Effector CD4-positive, alpha-beta T cell (primary cell): ENCODE measurements around the gene SLC16A8. TPM values are rescaled to one million over a fixed set of nuclear protein-coding genes. Genes with fewer than 3 reads are reported as not detected.
A peak's percentile ranks its signal among the peaks of the same experiment; 100 is the strongest.
"Not testable (repeated sequence)": the region's sequence is repeated elsewhere in the genome, so short reads cannot be mapped to it uniquely, and the experiment has no call there.

Source experiments
- DNase-seq: peaks from one replicate; pipeline ENCODE4 v3.0.0-alpha.2; 2020
- total RNA-seq: gene quantifications from one replicate; lab custom pipeline; 2026; lab: John Stamatoyannopoulos, UW

Gene SLC16A8
- not detected for total RNA-seq

- DNase-seq = no peak
Observed at GRCh38 chr22:38083931-38084631, at the start of gene SLC16A8. SLC16A8 (minus strand) TSS chr22:38084184; CDS start chr22:38082873, 1,311 bp downstream.

- DNase-seq = no peak
Observed at GRCh38 chr22:38133331-38133730, 49.3 kb upstream of the SLC16A8 start.

DNA sequence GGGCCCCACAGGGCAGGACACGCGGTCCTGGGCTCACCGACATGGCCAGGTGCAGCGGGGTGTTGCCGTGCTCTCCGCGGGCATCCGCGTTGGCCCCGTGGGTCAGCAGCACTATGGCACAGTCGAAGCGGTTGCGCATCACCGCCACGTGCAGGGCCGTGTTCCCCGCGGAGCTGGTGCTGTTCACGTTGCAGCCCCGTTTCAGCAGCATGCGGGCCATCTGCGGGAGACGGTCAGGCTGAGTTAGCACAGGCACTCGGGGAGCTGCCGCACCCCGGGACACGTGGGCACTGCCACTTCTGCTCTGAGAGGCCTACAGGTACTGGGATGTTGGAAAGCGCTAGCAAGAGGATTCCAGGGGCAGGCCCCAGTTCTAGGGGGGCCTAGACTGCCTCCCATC lies 48.8 kb upstream of the SLC16A8 start:
- no peak for DNase-seq

DNA sequence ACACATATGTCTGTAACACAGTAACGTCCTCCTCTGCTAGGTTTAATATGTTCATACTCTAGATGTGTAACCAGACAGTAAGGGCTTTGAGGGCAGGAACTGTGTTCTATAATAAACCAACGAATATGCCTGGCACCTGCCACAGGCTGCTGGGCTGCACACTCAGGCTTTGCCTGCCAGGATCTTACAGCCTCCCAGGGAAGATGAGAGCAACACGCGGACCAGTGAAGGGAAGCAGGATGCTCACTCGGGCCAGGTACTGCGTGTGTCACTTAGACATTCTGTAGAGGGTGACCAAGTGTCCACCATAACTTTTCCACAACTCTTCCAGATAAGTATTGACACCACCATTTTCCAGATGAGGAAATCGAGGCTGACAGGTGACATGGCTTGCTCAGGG lies 48.2 kb upstream of the SLC16A8 start:
- no peak for DNase-seq

GRCh38 chr22:38131399-38131798 lies 47.4 kb upstream of the SLC16A8 start:
- DNase-seq = no peak

DNA sequence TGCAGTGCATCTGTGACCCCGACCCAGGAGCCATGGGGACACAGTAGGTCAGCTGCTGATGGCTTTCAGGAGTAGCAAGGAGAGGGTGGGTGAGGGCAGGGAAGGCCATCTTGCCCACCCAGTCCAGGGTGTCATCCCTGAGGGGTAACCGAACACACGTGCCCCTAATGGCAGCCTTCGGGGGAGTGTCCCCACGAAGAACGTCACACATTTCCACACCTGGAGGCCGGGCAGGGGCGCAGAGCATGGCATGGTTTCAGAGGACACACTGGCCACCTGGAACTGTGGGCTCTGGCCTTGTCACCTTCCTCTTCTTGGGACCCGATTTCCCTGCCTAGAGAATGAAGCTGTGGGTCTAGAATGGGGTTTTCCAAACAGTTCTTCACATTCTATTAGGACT lies 45.9 kb upstream of the SLC16A8 start:
- DNase-seq = no peak

- no peak for DNase-seq
Observed at GRCh38 chr22:38129021-38129420, 45.0 kb upstream of the SLC16A8 start.

- no peak for DNase-seq
Observed at GRCh38 chr22:38127869-38128268, 43.9 kb upstream of the SLC16A8 start.

- DNase-seq = no peak
Observed at GRCh38 chr22:38126928-38127668, 43.1 kb upstream of the SLC16A8 start.

DNA sequence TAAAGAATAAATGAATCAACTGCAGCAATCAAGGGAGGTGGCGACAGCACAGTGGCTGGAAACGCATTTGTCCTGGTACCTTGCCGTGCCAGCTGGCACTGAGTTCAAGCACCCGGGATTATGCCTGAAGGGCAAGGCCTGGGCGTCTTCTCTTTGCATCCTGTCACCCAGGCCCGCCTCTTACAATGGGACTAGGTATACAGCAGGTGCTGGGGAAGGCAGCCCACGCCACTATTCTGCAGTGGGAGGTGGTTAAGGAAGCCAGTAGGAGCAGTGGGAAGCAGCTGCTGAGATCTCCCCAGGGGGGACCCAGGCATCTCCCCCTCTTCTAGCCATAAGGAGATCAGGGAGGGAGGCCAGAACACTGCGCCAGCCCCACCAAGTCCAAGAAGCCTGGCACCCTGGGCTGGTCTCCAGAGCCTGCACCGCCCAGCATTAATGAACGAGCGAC lies 41.8 kb upstream of the SLC16A8 start:
- DNase-seq = no peak

DNA sequence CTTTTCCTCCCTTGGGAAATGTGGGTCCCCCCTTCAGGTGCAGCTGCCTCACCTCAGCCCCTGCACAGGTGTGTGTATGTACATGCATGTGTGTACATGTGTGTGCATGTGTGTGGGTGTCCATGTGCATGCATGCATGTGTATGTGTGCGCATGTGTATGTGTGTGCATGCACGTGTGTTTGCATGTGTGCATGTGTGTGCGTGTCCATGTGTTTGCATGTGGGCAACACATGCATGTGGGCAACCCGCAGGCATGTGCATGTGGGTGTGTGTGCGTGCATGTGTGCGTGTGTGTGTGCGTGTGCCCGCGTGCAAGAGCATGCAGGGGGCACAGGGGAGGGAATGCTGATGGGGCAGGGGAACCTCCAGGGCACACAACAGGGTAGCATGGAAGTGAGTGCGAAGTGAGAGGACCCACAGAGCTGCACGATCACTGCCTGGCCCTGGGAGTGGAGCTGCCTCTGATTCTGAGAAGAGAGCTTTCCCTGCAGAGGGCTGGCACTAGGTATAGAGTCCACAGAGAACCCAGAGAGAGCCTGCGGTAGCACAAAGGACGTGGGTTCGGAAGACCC lies 41.1 kb upstream of the SLC16A8 start:
- DNase-seq = no peak

DNA sequence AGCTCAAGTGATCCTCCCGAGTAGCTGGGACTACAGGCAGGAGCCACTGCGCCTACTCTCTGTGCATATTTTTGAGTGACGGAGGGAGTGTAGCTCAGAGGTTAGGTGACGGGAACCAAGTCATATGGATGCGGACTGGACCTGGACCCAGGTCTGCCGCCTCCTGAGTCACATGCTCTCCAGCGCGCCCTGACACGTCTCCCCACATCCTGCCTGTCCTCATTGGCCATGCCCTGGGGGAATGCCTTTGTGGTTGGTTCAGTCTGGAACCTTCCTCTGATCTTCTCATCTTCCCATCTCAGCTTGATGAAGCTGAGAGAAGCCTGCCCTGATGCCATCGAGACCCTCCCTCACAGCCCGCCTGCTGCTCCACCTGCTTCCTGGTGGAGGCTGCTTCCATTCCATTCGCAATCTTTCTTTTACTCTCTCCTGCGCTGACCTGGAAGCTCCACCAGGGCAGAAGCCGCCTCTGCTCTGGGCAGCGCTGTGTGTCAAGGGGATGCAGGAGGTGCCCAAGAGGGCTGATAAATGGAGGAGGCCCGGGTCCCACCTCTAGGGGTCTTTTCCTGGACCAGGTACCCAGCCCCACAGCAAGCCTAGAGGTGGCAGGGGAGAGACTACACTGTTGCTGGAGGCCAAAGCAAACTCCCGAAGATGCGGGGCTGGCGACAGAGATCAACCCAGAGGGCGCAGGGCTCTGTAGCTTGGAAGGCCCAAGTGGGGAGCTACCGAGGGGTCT lies 40.4 kb upstream of the SLC16A8 start:
- no peak for DNase-seq

DNA sequence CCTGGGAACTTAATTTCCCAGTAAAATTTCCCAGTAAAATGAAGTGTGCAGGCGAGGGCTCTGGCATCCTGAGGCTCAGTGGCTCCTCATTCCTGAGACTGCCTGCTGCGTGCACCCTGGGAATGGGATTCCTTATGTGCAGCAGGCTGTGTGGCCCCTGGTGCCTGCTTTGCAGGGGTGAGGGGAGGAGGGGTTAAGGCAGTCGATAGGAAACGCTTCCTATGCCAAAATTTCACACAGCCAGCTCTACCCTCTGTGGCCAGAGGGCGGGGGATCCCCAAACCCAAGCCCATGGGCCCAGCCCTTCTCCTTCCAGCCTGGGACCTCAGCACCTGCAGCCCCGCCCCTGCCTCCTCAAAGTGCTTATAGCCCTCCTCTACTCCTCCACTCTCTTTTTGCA lies 38.6 kb upstream of the SLC16A8 start:
- DNase-seq = no peak

DNA sequence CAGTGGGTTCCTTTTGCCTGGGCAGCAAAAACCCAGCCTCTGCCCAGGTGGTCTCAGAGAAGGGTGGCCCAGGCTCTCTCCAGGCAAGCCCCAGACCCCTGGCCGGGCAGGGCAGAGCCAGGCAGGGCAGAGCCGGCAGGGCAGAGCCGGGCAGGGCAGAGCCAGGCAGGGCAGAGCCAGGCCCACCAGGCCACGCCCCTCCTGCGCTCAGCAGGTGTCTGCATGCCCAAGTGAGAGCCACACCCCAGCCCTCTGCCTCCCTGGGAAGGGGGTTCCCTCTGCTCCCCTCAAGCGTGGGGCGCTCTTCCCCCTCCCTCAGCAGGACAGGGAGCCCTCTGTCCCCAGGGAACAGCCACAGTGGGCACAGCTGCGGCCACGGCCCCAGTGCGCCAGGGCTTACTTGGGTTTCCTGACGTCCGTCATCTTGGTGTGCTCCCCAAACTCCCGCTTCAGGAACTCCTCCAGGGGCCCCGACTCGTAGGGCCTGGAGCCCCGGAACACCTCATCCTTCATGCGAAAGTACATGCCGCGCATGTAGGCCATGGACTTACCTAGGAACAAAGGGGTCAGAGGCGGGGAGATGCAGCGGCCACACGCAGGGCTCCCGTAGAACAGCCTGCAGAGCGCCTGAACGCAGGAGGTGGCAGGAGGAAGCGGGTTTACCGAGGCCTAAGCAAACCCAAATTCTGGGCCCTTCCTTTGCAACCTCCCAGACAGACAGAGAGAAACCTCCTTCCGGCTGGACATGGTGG lies 36.6 kb upstream of the SLC16A8 start:
- DNase-seq = no peak

DNA sequence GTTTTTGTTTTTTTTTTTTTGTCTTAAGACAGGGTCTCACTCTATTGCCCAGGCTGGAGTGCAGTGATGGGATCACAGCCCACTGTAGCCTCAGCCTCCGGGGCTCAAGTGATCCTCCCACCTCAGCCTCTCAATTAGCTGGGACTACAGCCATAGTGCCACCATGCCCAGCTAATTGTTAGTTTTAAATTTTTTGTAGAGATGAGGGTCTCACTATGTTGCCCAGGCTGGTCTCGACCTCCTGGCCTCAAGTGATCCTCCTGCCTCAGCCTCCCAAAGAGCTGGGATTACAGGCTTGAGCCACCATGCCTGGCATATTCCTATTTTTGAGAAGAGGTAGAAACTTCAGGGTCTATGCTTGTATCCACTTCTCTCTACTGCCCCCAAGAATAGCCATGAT lies 34.8 kb upstream of the SLC16A8 start:
- DNase-seq = not testable (repeated sequence)

GRCh38 chr22:38118182-38118581 lies 34.2 kb upstream of the SLC16A8 start:
- DNase-seq = no peak

DNA sequence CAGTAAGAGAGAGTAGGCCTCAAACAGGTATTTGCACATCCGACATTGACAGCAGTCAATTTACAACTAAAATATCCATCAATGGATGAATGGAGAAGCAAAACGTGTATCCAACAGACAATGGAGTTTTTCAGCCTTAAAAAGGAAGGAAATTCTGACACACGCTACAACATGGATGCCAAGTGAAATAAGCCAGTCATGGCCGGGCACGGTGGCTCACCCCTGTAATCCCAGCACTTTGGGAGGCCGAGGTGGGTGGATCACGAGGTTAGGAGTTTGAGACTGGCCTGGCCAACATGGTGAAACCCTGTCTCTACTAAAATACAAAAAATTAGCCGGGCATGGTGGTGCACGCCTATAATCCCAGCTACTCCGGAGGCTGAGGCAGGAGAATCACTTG lies 33.6 kb upstream of the SLC16A8 start:
- not testable (repeated sequence) for DNase-seq

DNA sequence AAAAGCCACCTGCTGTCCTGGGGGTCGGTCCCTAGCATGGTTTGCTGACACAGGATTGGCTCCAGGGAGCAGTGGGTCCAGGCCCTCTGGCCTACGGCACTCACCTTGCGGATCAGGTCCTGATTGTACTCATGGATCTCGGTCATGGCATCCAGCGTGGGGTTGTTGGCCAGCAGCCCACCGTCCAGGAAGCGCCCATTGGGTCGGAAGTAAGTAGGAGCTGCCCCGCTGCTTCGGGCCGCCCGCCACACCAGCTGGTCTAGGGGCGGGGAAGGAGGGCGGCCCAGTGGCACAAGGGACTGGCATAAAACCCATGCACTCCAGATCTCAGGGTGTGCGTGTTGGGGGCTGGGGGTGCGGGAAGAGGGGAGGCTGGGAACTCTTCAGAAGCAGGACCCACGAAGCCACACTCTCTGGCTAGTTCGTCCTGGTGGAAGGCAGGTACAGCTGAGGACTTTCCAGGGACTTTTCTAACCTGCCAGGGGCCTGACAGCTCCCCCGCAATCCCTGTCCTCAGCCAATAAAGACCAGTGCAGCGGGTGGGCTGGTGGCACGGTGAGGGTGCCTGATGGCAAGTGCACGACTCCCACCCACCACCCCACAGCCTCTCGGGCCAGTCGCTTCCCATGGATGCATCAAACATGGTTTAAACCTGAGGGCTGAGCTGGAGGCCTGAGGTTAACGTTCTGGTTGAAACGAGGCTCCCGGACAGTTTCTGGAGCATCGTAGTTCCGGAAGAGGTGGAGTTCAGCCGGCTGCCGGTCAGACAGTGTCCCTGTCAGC lies 31.6 kb upstream of the SLC16A8 start:
- no peak for DNase-seq

DNA sequence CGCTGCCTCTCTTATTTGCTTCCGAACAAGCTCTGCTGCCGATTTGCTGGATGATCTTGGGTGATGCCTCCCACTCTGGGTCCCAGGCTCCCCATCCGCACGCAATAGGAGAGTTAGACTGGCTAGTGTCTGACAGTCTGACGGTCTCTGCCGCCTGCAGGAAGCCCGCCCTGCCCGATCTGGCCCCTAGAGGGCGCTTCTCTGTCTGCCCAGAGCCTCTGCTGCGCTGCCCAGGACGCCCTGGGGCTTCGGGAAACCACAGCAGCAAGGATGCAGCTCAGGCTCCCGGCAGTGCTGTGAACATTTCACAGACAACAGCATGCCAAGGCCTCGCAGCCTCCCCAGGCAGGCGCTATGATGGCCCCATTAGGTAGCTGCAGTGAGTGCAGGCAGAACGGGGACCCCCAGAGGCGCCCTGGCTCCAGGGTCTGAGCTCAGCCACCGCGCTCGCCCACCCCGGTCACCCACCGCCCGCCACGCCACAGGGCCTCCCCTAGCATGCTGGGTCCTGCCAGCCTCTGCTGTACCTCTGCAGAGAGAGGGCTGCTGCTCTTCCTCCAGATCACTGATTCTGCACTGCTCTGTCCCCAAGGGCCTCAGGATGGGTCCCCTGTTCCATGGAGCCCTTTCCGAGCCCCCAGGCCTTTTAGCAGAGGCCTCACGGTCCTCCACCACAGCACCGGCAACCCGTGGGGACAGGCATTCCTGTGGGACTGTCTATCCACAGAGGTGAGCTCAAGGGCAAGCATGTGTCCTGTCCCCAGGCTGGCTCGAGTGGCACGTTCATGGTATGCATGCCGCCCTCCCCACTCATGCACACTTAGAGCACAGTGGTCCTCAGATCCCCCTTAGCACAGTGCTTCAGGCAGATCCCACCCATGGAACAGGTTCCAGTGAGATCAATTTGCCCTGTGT lies 30.8 kb upstream of the SLC16A8 start:
- DNase-seq = peak; percentile 66

GRCh38 chr22:38112381-38112780 lies 28.4 kb upstream of the SLC16A8 start:
- no peak for DNase-seq
